ENCODE data around the gene LPP.

DNA sequence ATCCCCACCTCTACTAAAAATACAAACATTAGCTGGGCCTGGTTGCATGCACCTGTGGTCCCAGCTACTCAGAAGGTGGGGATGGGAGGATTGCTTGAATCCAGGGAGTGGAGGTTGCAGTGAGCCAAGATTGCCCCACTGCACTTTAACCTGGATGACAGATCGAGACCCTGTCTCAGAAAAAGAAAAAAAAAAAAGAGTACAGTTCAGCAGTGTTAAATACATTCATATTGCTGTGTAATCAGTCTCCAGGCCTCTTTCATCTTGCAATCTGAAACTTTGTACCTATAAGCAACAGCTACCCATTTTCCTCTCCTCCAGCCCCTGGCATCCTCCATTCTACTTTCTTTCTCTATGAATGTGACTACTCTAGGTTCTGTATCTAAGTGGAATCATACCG, 61.2 kb downstream of the LPP start:
- TF ChIP-seq TAF1 (IDR thresholded peaks at IDR 0.05; ENCODE audit: low read depth, low read length) (no peak), POLR2A (IDR thresholded peaks at IDR 0.05; ENCODE audit: low read depth, low read length) (no peak)

Measured in GM12891 (cell line).